ENCODE measurements around the gene TLN1.

Gene TLN1

DNA sequence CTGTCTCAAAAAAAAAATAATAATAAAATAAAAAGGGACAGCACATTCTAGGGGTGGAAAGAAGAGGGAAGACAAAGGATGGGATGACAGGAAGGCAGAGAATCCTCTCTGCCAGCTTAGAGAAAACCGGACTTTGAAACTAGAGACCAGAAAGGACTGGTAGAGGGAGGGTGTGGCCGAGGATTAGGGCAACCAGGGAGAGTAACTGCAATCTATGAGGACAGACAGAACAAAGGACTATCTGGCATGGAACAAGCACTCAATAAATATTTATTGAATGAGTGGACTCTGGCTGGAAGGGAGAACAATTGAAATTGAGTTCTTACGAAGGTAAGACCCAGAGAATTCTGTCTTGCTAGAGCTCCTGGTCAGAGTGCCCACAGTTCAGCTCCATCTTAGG is 14.6 kb upstream of the TLN1 start (continued):
- no peak for TF ChIP-seq IKZF3 (tag by site-specific recombination; IDR thresholded peaks at IDR 0.05)

GRCh38 chr9:35745569-35745968 is 13.6 kb upstream of the TLN1 start:
- Histone ChIP-seq H3K27ac (ENCODE audit: extremely low read depth, low read depth, low read length) (no peak overlapping the region), H3K9me3 (ENCODE audit: control insufficient read depth, insufficient read depth, low read depth, low read length) (no peaks in the 10 kb centered on the region), H3K36me3 (ENCODE audit: control insufficient read depth in 2 of 2, insufficient read depth in 1 of 2, low read length in 2 of 2) (peaks cover 9 to 65% of the 10 kb centered on the region in 2 experiments; a peak in 2 of 3 replicates), H3K4me3 (ENCODE audit: low read depth, low read length) (no peak overlapping the region), H3K4me1 (ENCODE audit: control insufficient read depth, insufficient read depth, low read length) (no peaks in the 10 kb centered on the region; the same call in 1 of the 2 replicates)
- POLR2A ChIA-PET: interaction anchor here (5.5 to 6.2 kb wide), 2 partner anchors 9 to 14 kb away, joined by 57 to 73 read pairs; partner anchors contain the start of genes CREB3 and TLN1
- CTCF ChIA-PET: interaction anchor here (0.7 to 5.6 kb wide), 7 partner anchors 10 to 68 kb away, joined by 3 to 51 read pairs (median 6); partner anchors contain the start of genes CREB3 and TLN1
- TF ChIP-seq ZNF148 (tag by site-specific recombination; IDR thresholded peaks at IDR 0.05; ENCODE audit: borderline replicate concordance) (no peak), ZNF335 (tag by site-specific recombination; conservative IDR thresholded peaks at IDR 0.05) (0 out of 2 replicates have a peak, but pooled peaks have one; percentile 27)

GRCh38 chr9:35743880-35744518 is 12.0 kb upstream of the TLN1 start:
- Histone ChIP-seq H3K4me3 (ENCODE audit: low read depth, low read length) (no peak overlapping the region), H3K27ac (ENCODE audit: extremely low read depth, low read depth, low read length) (no peak overlapping the region), H3K4me1 (ENCODE audit: control insufficient read depth, insufficient read depth, low read length) (no peaks in the 10 kb centered on the region; the same call in 1 of the 2 replicates), H3K9me3 (ENCODE audit: control insufficient read depth, insufficient read depth, low read depth, low read length) (no peaks in the 10 kb centered on the region), H3K36me3 (ENCODE audit: control insufficient read depth in 2 of 2, insufficient read depth in 1 of 2, low read length in 2 of 2) (peaks cover 11 to 75% of the 10 kb centered on the region in 2 experiments; a peak in 2 of 3 replicates)
- CTCF ChIA-PET: interaction anchor here (0.6 to 5.6 kb wide), 7 partner anchors 9 to 165 kb away, joined by 3 to 51 read pairs (median 6); partner anchors contain the start of genes CREB3 and TLN1
- POLR2A ChIA-PET: interaction anchor here (1.5 to 6.2 kb wide), 3 partner anchors 7 to 12 kb away, joined by 3 to 57 read pairs (median 8); partner anchors contain the start of genes CREB3 and TLN1
- TF ChIP-seq ZNF184 (tag by site-specific recombination; IDR thresholded peaks at IDR 0.05): no peak
- TF ChIP-seq BCL11B (tag by site-specific recombination; IDR thresholded peaks at IDR 0.05; ENCODE audit: low read depth): no peak
- no peak for TF ChIP-seq ZNF211 (tag by site-specific recombination; IDR thresholded peaks at IDR 0.05; ENCODE audit: low read depth)
- TF ChIP-seq SCRT1 (tag by site-specific recombination; IDR thresholded peaks at IDR 0.05; ENCODE audit: borderline replicate concordance): no peak
- no peak for TF ChIP-seq PRDM2 (tag by site-specific recombination; IDR thresholded peaks at IDR 0.05; ENCODE audit: borderline replicate concordance)
- no peak for TF ChIP-seq GLI4 (tag by site-specific recombination; IDR thresholded peaks at IDR 0.05)
- no peak for TF ChIP-seq ZNF302 (tag by site-specific recombination; IDR thresholded peaks at IDR 0.05; ENCODE audit: low read depth)
- TF ChIP-seq, protein P1, sequence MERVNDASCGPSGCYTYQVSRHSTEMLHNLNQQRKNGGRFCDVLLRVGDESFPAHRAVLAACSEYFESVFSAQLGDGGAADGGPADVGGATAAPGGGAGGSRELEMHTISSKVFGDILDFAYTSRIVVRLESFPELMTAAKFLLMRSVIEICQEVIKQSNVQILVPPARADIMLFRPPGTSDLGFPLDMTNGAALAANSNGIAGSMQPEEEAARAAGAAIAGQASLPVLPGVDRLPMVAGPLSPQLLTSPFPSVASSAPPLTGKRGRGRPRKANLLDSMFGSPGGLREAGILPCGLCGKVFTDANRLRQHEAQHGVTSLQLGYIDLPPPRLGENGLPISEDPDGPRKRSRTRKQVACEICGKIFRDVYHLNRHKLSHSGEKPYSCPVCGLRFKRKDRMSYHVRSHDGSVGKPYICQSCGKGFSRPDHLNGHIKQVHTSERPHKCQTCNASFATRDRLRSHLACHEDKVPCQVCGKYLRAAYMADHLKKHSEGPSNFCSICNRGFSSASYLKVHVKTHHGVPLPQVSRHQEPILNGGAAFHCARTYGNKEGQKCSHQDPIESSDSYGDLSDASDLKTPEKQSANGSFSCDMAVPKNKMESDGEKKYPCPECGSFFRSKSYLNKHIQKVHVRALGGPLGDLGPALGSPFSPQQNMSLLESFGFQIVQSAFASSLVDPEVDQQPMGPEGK (tag by site-specific recombination; IDR thresholded peaks at IDR 0.05): no peak
- no peak for TF ChIP-seq TCF7L2 (IDR thresholded peaks at IDR 0.05; ENCODE audit: borderline replicate concordance, low read depth, low read length)
- TF ChIP-seq ZNF558 (tag by site-specific recombination; IDR thresholded peaks at IDR 0.05): no peak
- TF ChIP-seq ZNF292 (tag by site-specific recombination; IDR thresholded peaks at IDR 0.05; ENCODE audit: borderline replicate concordance, low read depth): no peak
- no peak for TF ChIP-seq ZNF24 (tag by site-specific recombination; IDR thresholded peaks at IDR 0.05)
- no peak for TF ChIP-seq TRIM28 (IDR thresholded peaks at IDR 0.05; ENCODE audit: borderline replicate concordance, low read length)
- no peak for TF ChIP-seq ZNF16 (tag by site-specific recombination; IDR thresholded peaks at IDR 0.05; ENCODE audit: low read depth)
